Endothelial cell of umbilical vein (primary cell): Measurements from ENCODE around the gene PMFBP1. TPM values are rescaled to one million over a fixed set of nuclear protein-coding genes. Genes with fewer than 3 reads are reported as not detected.

Experiments
- BruUV-seq: library from RNA; stranded (reverse); fragments of 400-500 nt; replicated peaks from 2 replicates; lab custom pipeline; 2021; lab: Mats Ljungman, UMichigan
- CTCF ChIA-PET: fragments of 300-600, 350-600 bp; sonication (Branson Sonifier 250); formaldehyde crosslinking; loops from one replicate; lab custom pipeline; 2021; ENCODE audit warnings: antibody characterized with exemption, inconsistent platforms; lab: Charles Lee
- POLR2A ChIA-PET: fragments of 300-600, 350-600 bp; sonication (Branson Sonifier 250); formaldehyde crosslinking; loops from one replicate; lab custom pipeline; 2021; ENCODE audit warnings: antibody characterized with exemption, inconsistent platforms; lab: Charles Lee
- DNase-seq: peaks from one replicate; pipeline ENCODE4 v3.0.0-alpha.2; 2011; ENCODE audit warnings: low read depth, low spot score
- FAIRE-seq: peaks from 2 replicates; lab custom pipeline; 2011; peaks lifted over from hg19 to GRCh38; lab: Jason Lieb, UNC
- H2AFZ ChIP-seq: 2 replicates; pipeline ENCODE4 v1.6.0; 2012; ENCODE audit warnings: low read depth, low read length, control low read depth, inconsistent platforms
- H3K27ac ChIP-seq: 2 replicates; pipeline ENCODE4 v1.5.1; 2011; ENCODE audit warnings: low read depth, mild to moderate bottlenecking, control low read depth, low read length, moderate library complexity; ENCODE audit not compliant: insufficient read depth
- H3K27me3 ChIP-seq, 2 experiments: 2 replicates each; pipeline versions ENCODE4 v1.6.0 to v1.6.1; 2011; ENCODE audit warnings: low read length in 2 of 2, mixed read lengths in 1 of 2; ENCODE audit not compliant: control insufficient read depth in 2 of 2, insufficient read depth in 2 of 2
- H3K36me3 ChIP-seq, 2 experiments: 2 replicates in 1 of 2; 3 replicates in 1 of 2; pipeline ENCODE4 v1.5.1; 2011; ENCODE audit warnings: low read length in 2 of 2, mild to moderate bottlenecking in 1 of 2, moderate library complexity in 1 of 2; ENCODE audit not compliant: control insufficient read depth in 2 of 2, insufficient read depth in 2 of 2; ENCODE audit errors: extremely low read depth in 1 of 2
- H3K4me1 ChIP-seq: 3 replicates; pipeline ENCODE4 v1.5.1; 2011; ENCODE audit warnings: mild to moderate bottlenecking, low read length; ENCODE audit not compliant: control insufficient read depth, insufficient read depth; ENCODE audit errors: extremely low read depth
- H3K4me2 ChIP-seq: 2 replicates; pipeline ENCODE4 v1.6.1; 2011; ENCODE audit warnings: low read length, control low read depth, mixed read lengths; ENCODE audit not compliant: insufficient read depth
- H3K4me3 ChIP-seq, 3 experiments: fragments of 200-600 bp in 1 of 3; sonication (generic), shearing (Covaris generic) in 1 of 3; replicated peaks in 1 of 3; 2 replicates each; pipeline ENCODE4 v1.5.1; 2011 to 2016; ENCODE audit warnings: control low read depth in 3 of 3, low read length in 3 of 3, mild to moderate bottlenecking in 2 of 3, inconsistent platforms in 1 of 3, low read depth in 1 of 3, moderate library complexity in 1 of 3; ENCODE audit not compliant: insufficient read depth in 1 of 3
- H3K79me2 ChIP-seq: 2 replicates; pipeline ENCODE4 v1.6.0; 2012; ENCODE audit warnings: low read length, inconsistent platforms; ENCODE audit not compliant: control insufficient read depth, insufficient read depth
- H3K9ac ChIP-seq: replicated peaks from 2 replicates; pipeline ENCODE3; 2011; ENCODE audit warnings: low read length, control low read depth; ENCODE audit not compliant: insufficient read depth; ENCODE audit errors: extremely low read depth
- H3K9me1 ChIP-seq: replicated peaks from 3 replicates; pipeline ENCODE4 v1.6.0; 2011; ENCODE audit warnings: mild to moderate bottlenecking, low read length; ENCODE audit not compliant: control insufficient read depth, insufficient read depth; ENCODE audit errors: extremely low read depth
- H3K9me3 ChIP-seq: replicated peaks from 2 replicates; pipeline ENCODE4 v1.5.1; 2012; ENCODE audit warnings: low read length, inconsistent platforms; ENCODE audit not compliant: control insufficient read depth, insufficient read depth
- H4K20me1 ChIP-seq: replicated peaks from 2 replicates; pipeline ENCODE3; 2011; ENCODE audit warnings: mild to moderate bottlenecking, low read length; ENCODE audit not compliant: control insufficient read depth, insufficient read depth; ENCODE audit errors: extremely low read depth
- EZH2 ChIP-seq: IDR thresholded peaks from 2 replicates; pipeline ENCODE4 v1.6.1; 2012; ENCODE audit warnings: borderline replicate concordance, low read depth, mild to moderate bottlenecking, moderate library complexity, low read length, inconsistent platforms; ENCODE audit not compliant: severe bottlenecking
- FOS ChIP-seq: IDR thresholded peaks from 2 replicates; pipeline ENCODE4 v1.6.1; 2011; ENCODE audit warnings: mild to moderate bottlenecking, low read length, moderate library complexity, borderline replicate concordance; ENCODE audit not compliant: insufficient read depth
- GATA2 ChIP-seq: IDR thresholded peaks from 2 replicates; pipeline ENCODE4 v1.7.0; 2011; ENCODE audit warnings: low read depth, mild to moderate bottlenecking, moderate library complexity, mixed read lengths, low read length; ENCODE audit not compliant: insufficient read length, insufficient read depth
- JUN ChIP-seq: IDR thresholded peaks from 2 replicates; pipeline ENCODE4 v1.6.1; 2011; ENCODE audit warnings: borderline replicate concordance, low read depth; ENCODE audit not compliant: insufficient read length, insufficient read depth
- MYC ChIP-seq: IDR thresholded peaks from one replicate; pipeline ENCODE4 v1.6.1; 2011; ENCODE audit warnings: mild to moderate bottlenecking, low read depth, low read length
- POLR2A ChIP-seq: IDR thresholded peaks from 2 replicates; pipeline ENCODE4 v1.6.1; 2012; ENCODE audit warnings: low read depth, mild to moderate bottlenecking, control low read depth, low read length
- POLR2AphosphoS5 ChIP-seq: IDR thresholded peaks from 2 replicates; pipeline ENCODE4 v1.6.1; 2012; ENCODE audit warnings: low read depth, mild to moderate bottlenecking, control low read depth, low read length, moderate library complexity; ENCODE audit not compliant: insufficient read depth
- dilution Hi-C: fragments of 300-500 bp; cut with MboI; formaldehyde crosslinking; loops from one replicate; pipeline ENCODE4 v1.15.0; 2019; ENCODE audit warnings: low sequenced_read_pairs; ENCODE audit not compliant: extremely low pct_ligation_motif_present
- intact Hi-C: fragments of 100-400 bp; cut with micrococcal nuclease; formaldehyde crosslinking; loops from one replicate; pipeline ENCODE4 v1.10.0; 2022
- polyA plus RNA-seq, 4 experiments: library from polyadenylated mRNA; depleted of rRNA in 3 of 4; stranded (reverse) in 3 of 4; unstranded in 1 of 4; fragments of >200 nt; gene quantifications; 2 replicates each; pipeline versions ENCODE4 v1.2.1 to v1.2.3, GENCODE V29; 2011 to 2012; ENCODE audit warnings: missing spikeins in 1 of 4
- total RNA-seq: library from RNA; stranded (reverse); gene quantifications from 2 replicates; pipeline ENCODE4 v1.2.3, GENCODE V29; 2021
- TF ChIP-seq, protein P1 (sequence below), 2 donors: IDR thresholded peaks; 1 replicate in 1 of 2; 2 replicates in 1 of 2; pipeline ENCODE4 v1.5.1; 2011; ENCODE audit warnings: low read length in 2 of 2, mild to moderate bottlenecking in 2 of 2, moderate library complexity in 2 of 2, control low read depth in 1 of 2, inconsistent platforms in 1 of 2, low read depth in 1 of 2; ENCODE audit not compliant: insufficient read depth in 1 of 2; ENCODE audit errors: extremely low read depth in 1 of 2
- TF ChIP-seq, protein P2 (sequence below): IDR thresholded peaks from 2 replicates; pipeline ENCODE4 v1.6.1; 2011; ENCODE audit not compliant: insufficient read depth, insufficient read length

The PMFBP1 gene
- total and polyA plus RNA-seq, 2 donors (not counting 3 experiments of a cell fraction or from before 2014, with no cell fraction given), result 0.12 to 0.42 TPM

DNA sequence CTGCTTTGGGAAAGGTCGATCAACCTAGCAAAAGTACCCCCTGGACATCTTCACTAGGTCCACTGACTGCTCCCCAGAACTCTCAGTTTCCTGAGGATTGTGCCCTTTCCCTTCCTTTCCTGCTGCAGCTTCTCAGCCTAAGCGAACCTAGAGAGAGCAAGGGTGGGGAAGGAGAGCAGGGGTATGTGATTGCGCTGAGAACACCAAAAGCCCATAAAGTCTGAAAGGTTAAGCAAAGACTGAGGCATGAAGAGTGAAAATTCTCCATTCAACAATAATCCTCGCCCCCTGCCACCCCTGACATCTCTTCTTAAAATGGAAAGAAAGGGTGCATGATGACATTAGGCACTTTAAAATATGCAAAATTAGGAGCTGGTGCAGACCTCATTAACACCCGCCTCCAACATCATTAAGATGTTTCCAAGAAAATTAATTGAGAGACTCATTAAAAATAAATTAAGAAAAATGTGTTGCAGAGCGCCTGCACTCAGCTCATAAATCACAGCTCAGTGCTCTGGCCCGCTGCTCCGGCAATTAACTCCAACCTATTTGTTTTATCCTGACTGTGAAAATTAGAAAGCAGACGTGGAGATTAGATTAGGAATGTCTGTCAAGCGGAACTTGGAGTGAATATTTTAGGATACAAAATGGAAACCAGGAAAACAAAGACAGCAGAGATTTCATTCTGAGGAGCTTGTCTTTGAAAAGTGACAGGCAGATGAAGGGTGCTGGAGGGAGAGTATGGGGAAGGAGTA lies 49.1 kb upstream of the PMFBP1 start:
- H3K36me3 ChIP-seq, result no peaks in the 10 kb centered on the region
- ChIA-PET POLR2A (no interaction called here), CTCF (interaction anchor here (1.1 kb wide), 1 partner anchor 179 kb away, joined by 3 read pairs; no protein-coding TSS in a partner anchor)
- dilution Hi-C loops, result no loop called here
- peaks cover 6 to 9% of the 10 kb centered on the region in 2 experiments for H3K27me3 ChIP-seq
- no TSS peak for BruUV-seq
- no peak for DNase-seq
- no peaks in the 10 kb centered on the region for H4K20me1 ChIP-seq
- H3K4me3 ChIP-seq, result no peak overlapping the region
- H3K9me3 ChIP-seq, result no peaks in the 10 kb centered on the region
- H3K9me1 ChIP-seq, result no peaks in the 10 kb centered on the region
- H3K27ac ChIP-seq, result no peak overlapping the region
- intact Hi-C loops, result no loop called here
- no peak for FAIRE-seq
- H3K9ac ChIP-seq, result no peak overlapping the region
- no peak overlapping the region for H2AFZ ChIP-seq
- TF ChIP-seq MYC (no peak), POLR2AphosphoS5 (no peak)
- TF ChIP-seq, protein P1, sequence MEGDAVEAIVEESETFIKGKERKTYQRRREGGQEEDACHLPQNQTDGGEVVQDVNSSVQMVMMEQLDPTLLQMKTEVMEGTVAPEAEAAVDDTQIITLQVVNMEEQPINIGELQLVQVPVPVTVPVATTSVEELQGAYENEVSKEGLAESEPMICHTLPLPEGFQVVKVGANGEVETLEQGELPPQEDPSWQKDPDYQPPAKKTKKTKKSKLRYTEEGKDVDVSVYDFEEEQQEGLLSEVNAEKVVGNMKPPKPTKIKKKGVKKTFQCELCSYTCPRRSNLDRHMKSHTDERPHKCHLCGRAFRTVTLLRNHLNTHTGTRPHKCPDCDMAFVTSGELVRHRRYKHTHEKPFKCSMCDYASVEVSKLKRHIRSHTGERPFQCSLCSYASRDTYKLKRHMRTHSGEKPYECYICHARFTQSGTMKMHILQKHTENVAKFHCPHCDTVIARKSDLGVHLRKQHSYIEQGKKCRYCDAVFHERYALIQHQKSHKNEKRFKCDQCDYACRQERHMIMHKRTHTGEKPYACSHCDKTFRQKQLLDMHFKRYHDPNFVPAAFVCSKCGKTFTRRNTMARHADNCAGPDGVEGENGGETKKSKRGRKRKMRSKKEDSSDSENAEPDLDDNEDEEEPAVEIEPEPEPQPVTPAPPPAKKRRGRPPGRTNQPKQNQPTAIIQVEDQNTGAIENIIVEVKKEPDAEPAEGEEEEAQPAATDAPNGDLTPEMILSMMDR (IDR thresholded peaks at IDR 0.05; ENCODE audit: extremely low read depth in 1 of 2, insufficient read depth in 1 of 2, low read depth in 1 of 2, low read length in 2 of 2), result no peak
- H3K4me2 ChIP-seq, result no peak overlapping the region
- no peaks in the 10 kb centered on the region for H3K4me1 ChIP-seq
- H3K79me2 ChIP-seq, result no peaks in the 10 kb centered on the region

DNA sequence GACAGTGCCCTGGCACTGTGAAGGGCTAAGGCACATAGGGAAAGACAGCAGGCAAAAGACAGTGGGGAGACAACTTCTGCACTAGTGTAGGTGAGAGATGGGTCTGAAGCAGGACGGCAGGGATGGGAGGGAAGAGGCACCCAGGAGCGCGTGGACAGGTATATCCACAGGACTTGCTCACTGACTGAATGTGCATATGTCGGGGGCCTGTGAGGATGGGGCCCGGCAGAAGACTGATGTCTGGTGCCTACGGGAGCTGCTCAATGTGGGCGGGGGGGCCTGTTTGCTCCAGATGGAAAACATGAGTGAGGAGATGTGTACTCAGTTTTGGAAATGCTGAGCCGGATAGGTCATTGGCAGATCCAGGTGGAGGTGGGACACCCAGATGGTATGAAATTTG lies 47.3 kb upstream of the PMFBP1 start:
- Histone ChIP-seq H2AFZ (no peak overlapping the region), H3K4me1 (no peaks in the 10 kb centered on the region), H3K4me2 (no peak overlapping the region), H3K9ac (no peak overlapping the region), H3K27me3 (peaks cover 6 to 9% of the 10 kb centered on the region in 2 experiments), H3K4me3 (no peak overlapping the region), H4K20me1 (no peaks in the 10 kb centered on the region), H3K79me2 (no peaks in the 10 kb centered on the region), H3K9me1 (no peaks in the 10 kb centered on the region), H3K9me3 (no peaks in the 10 kb centered on the region), H3K27ac (no peak overlapping the region), H3K36me3 (no peaks in the 10 kb centered on the region)
- ChIA-PET POLR2A (no interaction called here), CTCF (no interaction called here)
- TF ChIP-seq JUN, result no peak
- TF ChIP-seq, protein P2, sequence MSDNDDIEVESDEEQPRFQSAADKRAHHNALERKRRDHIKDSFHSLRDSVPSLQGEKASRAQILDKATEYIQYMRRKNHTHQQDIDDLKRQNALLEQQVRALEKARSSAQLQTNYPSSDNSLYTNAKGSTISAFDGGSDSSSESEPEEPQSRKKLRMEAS, result no peak
- no peak for TF ChIP-seq EZH2
- no peak for TF ChIP-seq MYC
- no peak for TF ChIP-seq POLR2A
- TF ChIP-seq FOS, result no peak
- no peak for TF ChIP-seq GATA2
- TF ChIP-seq, protein P1 (IDR thresholded peaks at IDR 0.05; ENCODE audit: extremely low read depth in 1 of 2, insufficient read depth in 1 of 2, low read depth in 1 of 2, low read length in 2 of 2), result no peak
- no peak for TF ChIP-seq POLR2AphosphoS5
- FAIRE-seq (no peak), DNase-seq (no peak)
- intact Hi-C loops (no loop called here), dilution Hi-C loops (no loop called here)
- BruUV-seq, result no TSS peak
